ENCODE data around the gene FAM184A. TPM values are rescaled to one million over a fixed set of nuclear protein-coding genes. Genes with fewer than 3 reads are reported as not detected.

Gene FAM184A
- total and polyA plus RNA-seq, 9 of the 15 experiments (the other 6 are each of a cell fraction or from before 2014, with no cell fraction given): 6.4 to 18.7 (median 13.1) TPM

DNA sequence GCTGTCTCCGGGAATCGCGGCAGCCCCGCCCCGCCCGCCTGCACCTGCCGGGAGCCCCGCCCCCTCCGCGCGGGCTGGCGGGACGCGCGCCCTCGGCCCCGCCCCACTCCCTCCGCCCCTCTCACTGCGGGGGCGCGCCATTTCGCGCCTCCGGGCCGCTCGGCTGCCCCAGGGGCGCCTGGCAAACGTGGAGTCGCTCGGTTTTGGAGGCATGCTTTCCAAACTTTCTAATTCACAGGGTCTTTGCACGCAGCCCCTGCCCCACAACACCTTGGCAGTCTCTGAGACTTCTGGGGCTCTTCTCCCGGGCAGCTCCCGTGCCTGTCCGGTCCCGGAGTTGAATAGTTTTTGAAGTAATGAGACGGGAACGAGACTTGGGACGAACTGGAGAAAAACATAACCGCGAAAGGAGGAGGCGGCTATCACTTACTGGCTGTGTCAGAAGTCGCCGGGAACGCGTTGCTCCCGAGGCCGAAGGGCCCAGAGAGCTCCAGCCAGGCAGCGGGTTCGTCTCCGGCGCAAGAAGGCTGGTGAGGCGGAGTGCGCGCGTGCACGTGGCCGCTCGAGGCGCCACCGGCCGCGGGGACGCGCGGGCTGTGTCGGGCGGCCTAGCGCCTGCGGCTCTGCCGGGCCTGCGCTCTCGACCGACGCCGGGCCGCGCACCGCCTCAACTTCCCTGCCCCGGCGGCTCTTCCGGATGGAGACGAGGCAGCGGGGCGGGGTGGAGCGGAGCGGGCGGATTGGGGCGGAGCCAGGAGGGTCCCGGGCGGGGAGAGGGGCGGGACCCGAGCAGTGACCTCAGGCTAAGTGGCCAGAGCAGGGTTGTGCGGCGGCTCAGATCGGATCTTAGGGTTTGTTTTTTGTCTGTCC, 143.8 kb downstream of the FAM184A start, which contains the start of gene MCM9 (continued):
- TF ChIP-seq, protein P1, sequence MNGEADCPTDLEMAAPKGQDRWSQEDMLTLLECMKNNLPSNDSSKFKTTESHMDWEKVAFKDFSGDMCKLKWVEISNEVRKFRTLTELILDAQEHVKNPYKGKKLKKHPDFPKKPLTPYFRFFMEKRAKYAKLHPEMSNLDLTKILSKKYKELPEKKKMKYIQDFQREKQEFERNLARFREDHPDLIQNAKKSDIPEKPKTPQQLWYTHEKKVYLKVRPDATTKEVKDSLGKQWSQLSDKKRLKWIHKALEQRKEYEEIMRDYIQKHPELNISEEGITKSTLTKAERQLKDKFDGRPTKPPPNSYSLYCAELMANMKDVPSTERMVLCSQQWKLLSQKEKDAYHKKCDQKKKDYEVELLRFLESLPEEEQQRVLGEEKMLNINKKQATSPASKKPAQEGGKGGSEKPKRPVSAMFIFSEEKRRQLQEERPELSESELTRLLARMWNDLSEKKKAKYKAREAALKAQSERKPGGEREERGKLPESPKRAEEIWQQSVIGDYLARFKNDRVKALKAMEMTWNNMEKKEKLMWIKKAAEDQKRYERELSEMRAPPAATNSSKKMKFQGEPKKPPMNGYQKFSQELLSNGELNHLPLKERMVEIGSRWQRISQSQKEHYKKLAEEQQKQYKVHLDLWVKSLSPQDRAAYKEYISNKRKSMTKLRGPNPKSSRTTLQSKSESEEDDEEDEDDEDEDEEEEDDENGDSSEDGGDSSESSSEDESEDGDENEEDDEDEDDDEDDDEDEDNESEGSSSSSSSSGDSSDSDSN (IDR thresholded peaks at IDR 0.05; ENCODE audit: borderline replicate concordance in 1 of 2, low read depth in 2 of 2, low read length in 2 of 2): peak in 1 of 2 experiments; percentile 68; a peak in 1 of 4 replicates
- TF ChIP-seq POLR2G (IDR thresholded peaks at IDR 0.05; ENCODE audit: low read depth, low read length) (peak; percentile 95), TSC22D4 (tag; IDR thresholded peaks at IDR 0.05) (no peak), REST (IDR thresholded peaks at IDR 0.05; ENCODE audit: borderline replicate concordance) (peak; percentile 36; the same call in 1 of the 2 replicates), REST (CRISPR knock-in tag; IDR thresholded peaks at IDR 0.05; ENCODE audit: low read depth) (peak; percentile 50; the same call in 1 of the 2 replicates), DIDO1 (tag; IDR thresholded peaks at IDR 0.05; ENCODE audit: low read depth) (no peak), RBM22 (IDR thresholded peaks at IDR 0.05; ENCODE audit: low read depth, low read length, poor library complexity, severe bottlenecking) (no peak), BHLHE40 (IDR thresholded peaks at IDR 0.05; ENCODE audit: low read length) (peak; percentile 23; the same call in 1 of the 2 replicates), SREBF2 (CRISPR knock-in tag; IDR thresholded peaks at IDR 0.05) (no peak), TAF7 (tag; IDR thresholded peaks at IDR 0.05) (no peak)
- TF ChIP-seq, protein P2, sequence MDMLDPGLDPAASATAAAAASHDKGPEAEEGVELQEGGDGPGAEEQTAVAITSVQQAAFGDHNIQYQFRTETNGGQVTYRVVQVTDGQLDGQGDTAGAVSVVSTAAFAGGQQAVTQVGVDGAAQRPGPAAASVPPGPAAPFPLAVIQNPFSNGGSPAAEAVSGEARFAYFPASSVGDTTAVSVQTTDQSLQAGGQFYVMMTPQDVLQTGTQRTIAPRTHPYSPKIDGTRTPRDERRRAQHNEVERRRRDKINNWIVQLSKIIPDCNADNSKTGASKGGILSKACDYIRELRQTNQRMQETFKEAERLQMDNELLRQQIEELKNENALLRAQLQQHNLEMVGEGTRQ (CRISPR knock-in tag; IDR thresholded peaks at IDR 0.05): no peak

Measured in K562 (cell line).